H1 (cell line): Measurements from ENCODE around the gene CUBN. TPM values are rescaled to one million over a fixed set of nuclear protein-coding genes. Genes with fewer than 3 reads are reported as not detected.
A peak's percentile ranks its signal among the peaks of the same experiment; 100 is the strongest.

Experiments
- ASH2L ChIP-seq: fragments of 200-600, 300-600 bp; sonication (generic); IDR thresholded peaks from one replicate; pipeline ENCODE4 v1.7.1; 2017; ENCODE audit warnings: low read length
- CBX8 ChIP-seq: fragments of 300-800, 300-1000 bp; sonication (generic); IDR thresholded peaks from 2 replicates; pipeline ENCODE4 v1.7.1; 2016; ENCODE audit warnings: low read depth, low read length, borderline replicate concordance
- CEBPB ChIP-seq: IDR thresholded peaks from 2 replicates; pipeline ENCODE4 v1.6.1; 2012; ENCODE audit warnings: low read depth, low read length
- CHD1 ChIP-seq: IDR thresholded peaks from 2 replicates; pipeline ENCODE4 v1.6.1; 2012; ENCODE audit warnings: low read depth, low read length, improper control_type of control experiment
- GABPA ChIP-seq: IDR thresholded peaks from 2 replicates; pipeline ENCODE4 v1.6.1; 2011; ENCODE audit warnings: mild to moderate bottlenecking, low read length, moderate library complexity, borderline replicate concordance; ENCODE audit not compliant: insufficient read depth
- JUN ChIP-seq: IDR thresholded peaks from 2 replicates; pipeline ENCODE4 v1.6.1; 2011; ENCODE audit warnings: low read depth, mild to moderate bottlenecking, improper control_type of control experiment, low read length
- JUND ChIP-seq: IDR thresholded peaks from 2 replicates; pipeline ENCODE4 v1.6.1; 2011; ENCODE audit warnings: mild to moderate bottlenecking, improper control_type of control experiment, low read length
- KDM4A ChIP-seq: IDR thresholded peaks from one replicate; pipeline ENCODE4 v1.7.1; 2012; ENCODE audit warnings: low read depth, mild to moderate bottlenecking, moderate library complexity, low read length, inconsistent platforms; ENCODE audit not compliant: severe bottlenecking
- NANOG ChIP-seq: IDR thresholded peaks from 2 replicates; pipeline ENCODE4 v1.6.1; 2011; ENCODE audit warnings: low read length, low read depth, mild to moderate bottlenecking, inconsistent platforms; ENCODE audit not compliant: insufficient read depth, poor library complexity, severe bottlenecking
- POU5F1 ChIP-seq: IDR thresholded peaks from 2 replicates; pipeline ENCODE4 v1.6.1; 2011; ENCODE audit warnings: low read depth, mild to moderate bottlenecking, low read length, moderate library complexity
- SP1 ChIP-seq: IDR thresholded peaks from 2 replicates; pipeline ENCODE4 v1.6.1; 2011; ENCODE audit warnings: low read depth, low read length
- polyA plus RNA-seq, 7 experiments: library from polyadenylated mRNA; depleted of rRNA in 3 of 7; stranded (reverse) in 5 of 7; unstranded in 2 of 7; fragments of >200 nt in 5 of 7; fragments of 200-250 nt in 2 of 7; gene quantifications; 1 replicate in 5 of 7; 2 replicates in 1 of 7; 4 replicates in 1 of 7; pipeline versions ENCODE4 v1.2.1 to v1.2.3, GENCODE V29; 2011 to 2013; ENCODE audit warnings: missing spikeins in 2 of 7, mixed read lengths in 2 of 7
- total RNA-seq: library from RNA; stranded (reverse); fragmentation: NEBNext Ultra II Directional; extraction: Animal tissue kit (Norgen Biotek cat#: 25700); gene quantifications from 2 replicates; pipeline ENCODE4 v1.2.1, GENCODE V29; 2021

The CUBN gene
- total and polyA plus RNA-seq, 2 of the 8 experiments (the other 6 are each of a cell fraction or from before 2014, with no cell fraction given): 0.04 to 0.08 TPM

DNA sequence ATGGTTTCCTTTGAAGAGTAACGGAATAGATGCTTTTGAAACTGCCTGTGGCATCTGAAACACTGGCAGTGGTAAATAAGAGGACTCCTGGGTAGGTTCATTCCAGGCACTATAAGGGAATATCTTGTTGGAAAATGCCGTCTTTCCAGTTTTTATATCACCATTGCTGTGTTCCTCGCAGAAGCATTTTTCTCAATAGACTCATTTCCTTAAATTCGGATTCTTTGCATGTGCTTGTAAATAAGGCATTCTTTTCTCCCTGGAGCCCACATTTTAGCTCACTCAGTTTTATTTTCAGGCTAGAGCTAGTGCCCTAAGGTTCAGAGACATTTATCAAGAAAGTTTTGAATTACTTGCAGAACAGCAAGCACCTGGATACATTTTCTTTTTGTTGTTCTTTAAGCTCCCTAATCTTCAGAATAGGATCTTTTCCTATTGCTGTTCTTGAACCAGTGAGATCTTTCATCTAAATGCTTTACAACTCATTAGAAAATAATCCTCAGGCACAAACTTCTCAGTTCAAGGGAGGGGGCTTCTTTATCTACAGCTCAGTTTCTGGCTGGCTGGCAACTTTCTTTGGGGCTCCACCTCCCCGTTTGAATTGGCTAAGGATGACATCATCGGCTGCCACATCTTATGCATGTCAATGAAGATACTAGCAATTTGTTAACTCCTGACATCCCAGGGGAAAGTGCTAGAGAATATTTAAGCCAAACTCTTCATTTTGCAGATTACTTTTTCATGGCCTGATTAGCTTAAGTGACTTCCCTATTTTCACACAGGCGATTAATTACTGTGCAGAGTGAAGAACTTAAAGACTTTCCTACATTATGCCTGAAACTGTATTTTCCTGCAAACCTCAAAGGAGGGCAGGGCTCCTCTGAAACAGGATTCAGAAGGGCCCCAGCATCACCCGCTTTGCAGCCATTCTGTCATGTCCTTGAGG, 178.7 kb downstream of the CUBN start (continued):
- TF ChIP-seq CHD1 (no peak), GABPA (no peak), JUND (peak; percentile 94), KDM4A (no peak), NANOG (no peak), SP1 (no peak), JUN (peak; percentile 92), CEBPB (0 out of 2 replicates have a peak, but pooled peaks have one; percentile 42), ASH2L (peak; percentile 32), POU5F1 (no peak), CBX8 (no peak)
